Stimulated activated CD4-positive, alpha-beta T cell treated with anti-CD3 and anti-CD28 coated beads, Interleukin-15, amount 100 ng/mL, for 48 hours (primary cell): ENCODE results near the gene CSTF1.
"Not testable (repeated sequence)": the region's sequence is repeated elsewhere in the genome, so short reads cannot be mapped to it uniquely, and the experiment has no call there.

Experiments
- DNase-seq, 2 donors: peaks; one replicate each; pipeline ENCODE4 v3.0.0-alpha.2; 2020; ENCODE audit warnings: low read depth in 2 of 2

The CSTF1 gene

GRCh38 chr20:56369179-56369578 lies 23.3 kb upstream of the CSTF1 start:
- DNase-seq: no peak

GRCh38 chr20:56371977-56372376 lies 20.5 kb upstream of the CSTF1 start:
- DNase-seq: no peak

GRCh38 chr20:56372850-56373249 lies 19.6 kb upstream of the CSTF1 start:
- DNase-seq: no peak

DNA sequence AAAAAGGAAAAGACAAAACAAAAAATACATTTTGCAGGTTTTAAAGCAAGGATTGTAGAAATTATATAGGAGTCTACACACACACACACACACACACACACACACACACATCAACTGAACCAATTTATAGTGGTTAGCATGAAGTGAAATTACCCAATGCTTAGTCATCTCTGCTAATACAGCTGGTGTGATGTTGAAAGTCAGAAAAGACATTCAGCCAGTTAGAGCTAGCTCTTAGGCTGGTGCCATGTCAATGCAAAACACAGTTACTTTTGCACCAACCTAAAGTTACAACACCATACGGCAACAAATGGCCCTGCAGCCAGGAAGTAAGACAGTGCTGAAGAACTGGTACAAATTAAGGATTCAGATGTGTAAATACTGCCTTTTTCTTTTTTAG lies 18.5 kb upstream of the CSTF1 start:
- DNase-seq: no peak

- DNase-seq: no peak
These were observed 16.1 kb upstream of the CSTF1 start for GRCh38 chr20:56376331-56376730.

DNA sequence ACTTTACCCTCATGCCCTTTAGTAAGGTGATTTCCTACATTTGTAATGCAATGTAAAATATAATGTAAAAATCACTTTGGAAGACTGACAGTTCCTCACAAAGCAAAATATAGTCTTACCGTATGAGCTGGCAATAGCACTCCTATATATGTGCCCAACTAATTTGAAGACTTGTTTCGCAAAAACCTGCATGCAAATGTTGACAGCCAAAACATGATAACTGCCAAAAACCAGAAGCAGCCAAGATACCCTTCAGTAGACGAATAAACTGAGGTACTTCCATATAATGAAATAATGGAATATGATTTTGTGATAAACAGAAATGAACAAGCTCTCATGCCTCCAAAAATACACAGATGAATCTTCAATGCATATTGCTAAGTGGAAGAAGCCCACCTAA lies 14.1 kb upstream of the CSTF1 start:
- DNase-seq: no peak

- DNase-seq: no peak
These were observed 12.1 kb upstream of the CSTF1 start for GRCh38 chr20:56380375-56380774.

GRCh38 chr20:56381501-56381900 lies 10.9 kb upstream of the CSTF1 start:
- no peak for DNase-seq

DNA sequence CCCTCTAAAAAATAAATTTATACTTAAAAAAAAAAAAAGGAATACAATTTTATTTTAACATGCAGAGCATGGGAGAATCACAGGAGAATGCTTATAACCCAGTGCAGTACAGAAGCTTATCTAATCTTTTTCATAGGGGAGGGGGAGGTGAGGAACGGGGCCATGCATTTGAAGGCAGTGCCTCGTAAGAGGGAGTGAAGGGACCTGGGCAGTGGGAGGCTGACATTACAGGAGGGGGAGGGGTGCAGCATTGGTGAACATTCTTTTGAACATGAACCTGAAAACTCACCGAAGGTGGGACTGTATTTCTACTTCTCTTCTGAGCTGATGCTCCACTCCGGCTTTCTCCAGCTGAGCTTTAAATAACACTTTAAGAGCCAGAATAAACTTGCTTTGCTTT lies 9.7 kb upstream of the CSTF1 start:
- no peak for DNase-seq

- no peak for DNase-seq
These were observed 9.1 kb upstream of the CSTF1 start for GRCh38 chr20:56383334-56383733.

- DNase-seq: no peak
These were observed 7.3 kb upstream of the CSTF1 start for GRCh38 chr20:56385130-56385529.

DNA sequence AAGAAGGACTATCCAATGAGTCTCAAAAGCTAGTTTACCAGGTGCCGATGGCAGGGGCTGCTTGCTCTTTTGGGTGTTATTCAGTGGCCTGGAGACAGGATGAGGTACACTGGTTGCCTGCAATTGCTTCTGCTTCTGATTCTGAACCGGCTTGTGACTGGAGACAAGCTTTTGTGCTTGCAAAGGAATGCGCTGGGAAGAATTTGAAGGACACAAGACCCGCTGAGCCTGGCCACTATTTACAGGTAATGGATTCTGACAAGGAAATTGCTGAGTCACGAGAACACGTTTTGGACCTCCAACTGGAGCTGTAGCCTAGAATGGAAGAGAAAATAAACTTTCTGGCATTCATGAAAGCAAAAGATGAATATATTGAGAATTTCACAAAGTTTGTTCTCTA lies 6.2 kb upstream of the CSTF1 start:
- DNase-seq: no peak

GRCh38 chr20:56388882-56389281 lies 3.6 kb upstream of the CSTF1 start:
- DNase-seq: no peak

GRCh38 chr20:56389807-56390206 lies 2.6 kb upstream of the CSTF1 start:
- DNase-seq: no peak

DNA sequence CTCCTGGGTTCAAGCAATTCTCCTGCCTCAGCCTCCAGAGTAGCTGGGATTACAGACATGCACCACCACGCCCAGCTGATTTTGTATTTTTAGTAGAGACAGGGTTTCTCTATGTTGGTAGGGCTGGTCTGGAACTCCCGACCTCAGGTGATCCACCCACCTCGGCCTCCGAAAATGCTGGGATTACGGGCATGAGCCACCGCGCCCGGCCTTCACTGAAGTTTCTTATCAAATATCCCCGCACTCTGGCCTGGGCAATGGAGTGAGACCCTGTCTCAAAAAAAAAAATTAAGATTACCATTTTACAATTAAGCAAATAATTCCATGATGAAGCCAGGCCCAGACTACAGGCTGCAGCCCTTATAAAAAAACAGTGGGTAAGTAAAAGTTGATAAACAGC lies 2.0 kb upstream of the CSTF1 start:
- DNase-seq: not testable (repeated sequence)

DNA sequence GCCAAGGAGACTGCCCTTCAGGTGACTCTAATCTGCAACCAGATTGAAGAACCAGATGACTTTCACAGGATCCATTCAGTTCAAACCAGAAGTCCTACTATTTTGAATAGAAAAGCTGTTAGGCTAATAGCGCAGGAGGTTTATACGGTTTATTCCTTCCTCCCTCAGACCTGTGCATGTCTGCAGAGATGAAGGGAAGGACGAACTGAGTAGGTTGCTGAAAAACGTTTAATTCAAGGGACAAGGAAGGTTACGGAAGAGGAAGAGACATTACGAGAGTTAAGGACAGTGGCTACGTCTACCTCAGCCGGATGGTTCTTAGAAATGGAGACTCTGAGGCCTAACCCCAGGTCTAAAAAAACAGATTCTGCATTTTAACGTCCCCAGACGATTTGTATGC lies 1.4 kb upstream of the CSTF1 start:
- no peak for DNase-seq

GRCh38 chr20:56391596-56392131 lies 781 bp upstream of the CSTF1 start:
- DNase-seq: no peak

- no peak for DNase-seq
These were observed 537 bp downstream of the CSTF1 start for GRCh38 chr20:56392881-56393482.

DNA sequence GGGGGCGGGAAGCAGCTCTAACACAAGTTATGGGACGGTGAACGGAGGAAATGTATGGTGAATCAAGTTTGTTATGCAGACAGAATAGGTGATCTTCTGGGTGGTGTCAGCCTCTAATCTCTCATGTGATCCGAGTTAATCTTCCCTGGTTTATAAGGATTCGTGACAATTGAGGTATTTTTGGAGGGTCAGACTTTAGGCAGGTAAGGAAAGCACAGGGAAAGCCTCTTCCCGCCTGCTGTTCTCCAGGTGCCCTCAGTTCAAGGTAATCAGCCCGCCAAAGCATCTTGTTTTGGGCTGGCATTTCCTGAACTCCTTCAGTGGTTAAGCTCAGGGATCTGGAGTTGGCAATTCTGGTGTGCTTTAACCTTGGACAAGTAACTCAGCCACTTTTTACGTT lies 1.2 kb downstream of the CSTF1 start:
- DNase-seq: no peak

DNA sequence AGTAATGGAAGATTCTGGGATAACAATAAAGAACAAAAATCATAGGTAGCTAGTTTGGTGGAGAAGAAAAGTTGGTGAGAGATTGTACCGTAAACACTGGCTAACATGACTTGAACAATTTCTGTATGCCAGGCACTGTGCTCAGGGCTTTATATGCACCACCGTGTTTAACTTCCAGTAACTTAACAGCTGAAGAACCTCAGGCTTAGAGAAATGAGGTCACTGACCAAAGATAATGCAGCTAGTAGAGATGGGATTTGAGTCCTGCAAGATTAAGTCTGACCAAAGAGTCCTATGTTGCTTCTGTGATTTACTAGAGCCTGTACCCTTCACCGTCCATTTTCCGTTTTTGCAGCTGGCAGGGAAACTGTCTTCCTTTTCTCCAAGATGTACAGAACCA lies 2.7 kb downstream of the CSTF1 start:
- DNase-seq: no peak

DNA sequence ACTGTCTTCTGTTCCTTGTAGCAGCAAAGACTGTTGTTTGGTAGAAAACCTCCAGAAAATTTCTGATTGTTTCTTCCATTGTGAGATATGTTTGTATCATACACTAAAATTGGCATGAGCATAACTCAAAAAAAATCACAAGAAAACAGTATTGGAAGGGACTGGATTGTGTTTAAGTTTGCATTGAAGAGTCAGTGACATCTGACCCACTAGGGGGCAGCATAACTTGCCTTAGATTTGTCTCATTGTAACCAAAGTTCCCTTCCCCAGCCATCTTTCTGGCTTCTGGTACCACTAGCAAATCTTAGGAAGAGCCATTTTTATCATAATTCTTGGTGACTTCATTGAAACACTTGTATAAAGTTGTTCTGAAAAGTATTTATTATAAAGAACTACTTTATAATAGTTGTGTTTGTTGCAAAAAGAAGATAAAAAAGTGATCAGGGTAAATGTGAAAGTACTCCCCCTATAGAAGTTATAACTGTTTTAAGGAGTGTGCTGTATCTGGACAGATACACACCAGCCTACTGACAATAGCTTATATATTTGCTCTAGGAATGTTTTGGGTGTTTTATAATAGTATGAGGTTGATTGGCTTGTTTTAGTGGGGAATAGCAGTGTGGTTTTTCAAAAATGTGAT lies 7.7 kb downstream of the CSTF1 start:
- DNase-seq: peak in 1 of 2 donors; percentile 57

DNA sequence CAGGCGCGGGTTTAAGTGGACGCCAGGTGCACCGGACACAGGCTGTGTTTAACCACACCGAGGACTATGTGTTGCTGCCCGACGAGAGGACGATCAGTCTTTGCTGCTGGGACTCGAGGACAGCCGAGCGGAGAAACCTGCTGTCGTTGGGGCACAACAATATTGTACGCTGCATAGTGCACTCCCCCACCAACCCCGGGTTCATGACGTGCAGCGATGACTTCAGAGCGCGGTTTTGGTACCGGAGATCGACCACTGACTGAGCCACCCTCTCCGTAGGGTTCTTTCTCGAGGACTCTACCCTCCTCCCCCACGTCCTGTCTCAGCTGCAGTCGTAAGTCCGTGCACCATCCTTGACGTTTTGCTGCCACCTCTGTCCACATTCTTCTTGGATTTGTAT lies 11.0 kb downstream of the CSTF1 start:
- no peak for DNase-seq

DNA sequence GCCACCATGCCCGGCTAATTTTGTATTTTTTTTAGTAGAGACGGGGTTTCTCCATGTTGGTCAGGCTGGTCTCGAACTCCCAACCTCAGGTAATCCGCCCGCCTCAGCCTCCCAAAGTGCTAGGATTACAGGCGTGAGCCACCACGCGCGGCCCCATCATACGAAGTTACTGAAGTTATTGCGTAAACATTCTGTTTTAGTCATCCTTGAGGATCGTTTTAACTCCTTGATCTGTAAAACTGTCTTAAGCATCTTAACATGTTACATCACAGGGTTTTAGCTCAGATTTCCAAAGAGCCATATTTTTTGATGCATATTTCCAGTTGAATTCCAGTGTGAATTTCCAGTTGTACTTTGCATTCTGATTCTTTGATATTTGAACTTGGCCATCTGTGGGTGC lies 12.9 kb downstream of the CSTF1 start:
- DNase-seq: not testable (repeated sequence)

- no peak for DNase-seq
These were observed 14.5 kb downstream of the CSTF1 start for GRCh38 chr20:56406910-56407309.
